ENCODE measurements around the gene FKTN.

The FKTN gene

DNA sequence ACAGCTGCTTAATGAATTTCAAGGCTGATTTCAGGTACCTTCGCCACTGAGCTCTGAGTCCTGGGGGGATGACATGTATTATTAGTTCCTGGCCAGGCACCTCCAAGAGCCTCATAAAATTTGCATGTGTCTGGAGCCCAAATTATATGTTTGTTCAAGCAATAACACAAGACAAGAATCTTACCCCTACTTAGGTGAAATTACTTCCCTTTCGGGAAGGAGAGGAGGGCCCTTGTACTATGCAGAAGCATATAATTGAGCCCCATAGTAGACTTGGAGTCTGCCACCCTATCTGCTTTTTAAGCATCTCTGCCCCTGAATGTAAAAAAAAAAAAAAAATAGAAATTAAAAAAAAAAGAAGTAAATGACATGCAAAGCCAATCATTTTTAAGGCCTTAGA is 123.4 kb downstream of the FKTN start:
- no peaks in the 10 kb centered on the region for H3K36me3 Mint-ChIP-seq (ENCODE audit: low read depth)
- H3K27me3 Mint-ChIP-seq, result no peaks in the 10 kb centered on the region
- H3K4me1 Mint-ChIP-seq (ENCODE audit: low read depth), result no peaks in the 10 kb centered on the region
- H3K4me3 Mint-ChIP-seq, result no peak overlapping the region
- H3K27ac Mint-ChIP-seq, result no peak overlapping the region
- H3K9me3 Mint-ChIP-seq, result no peaks in the 10 kb centered on the region

DNA sequence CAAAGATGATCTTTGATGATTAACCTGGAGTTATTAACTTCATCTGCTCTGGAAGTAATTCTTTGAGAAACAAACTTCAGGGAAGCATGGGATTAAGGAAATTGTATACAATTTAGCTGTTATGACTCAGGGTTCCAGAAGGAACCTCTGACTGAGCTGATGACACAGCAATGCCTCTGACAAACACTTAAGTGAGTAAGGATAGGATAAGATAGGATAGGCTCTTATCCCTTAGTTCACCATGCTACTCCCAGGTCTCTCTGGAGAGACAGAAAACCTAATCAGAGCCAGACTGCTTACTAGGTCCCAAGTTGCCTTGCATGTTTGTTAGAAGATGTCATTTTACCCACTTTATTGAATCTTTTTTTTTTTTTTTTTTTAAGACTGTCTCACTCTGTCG is 123.8 kb downstream of the FKTN start:
- no peaks in the 10 kb centered on the region for H3K9me3 Mint-ChIP-seq
- no peaks in the 10 kb centered on the region for H3K4me1 Mint-ChIP-seq (ENCODE audit: low read depth)
- H3K27me3 Mint-ChIP-seq, result no peaks in the 10 kb centered on the region

DNA sequence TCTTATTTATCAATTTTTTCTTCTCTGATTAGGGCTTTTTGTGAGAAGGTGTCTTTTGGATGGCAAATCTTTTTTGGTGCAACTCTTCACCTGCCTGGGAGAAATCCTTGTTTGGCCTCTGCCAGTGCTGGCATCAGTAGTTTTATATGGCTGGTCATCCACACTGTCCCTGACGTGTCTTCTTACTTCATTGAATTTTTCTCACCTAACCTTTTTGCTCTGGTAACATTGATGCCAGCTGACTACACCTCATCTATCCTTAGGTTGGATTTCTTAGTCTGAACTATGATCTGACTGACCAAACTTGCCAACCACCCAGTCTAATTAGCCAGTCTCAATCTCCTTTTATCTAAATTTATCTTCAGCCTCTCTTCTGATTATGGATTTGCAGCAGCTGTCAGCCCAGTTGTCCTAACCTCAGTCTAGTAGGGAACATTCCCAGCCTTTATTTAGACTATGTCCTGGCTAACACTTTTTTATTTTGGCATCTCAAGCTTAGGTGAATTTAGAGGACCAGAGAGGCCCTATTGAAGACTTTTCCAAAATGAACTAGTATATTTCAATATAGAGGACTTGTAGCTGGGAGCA is 125.9 kb downstream of the FKTN start:
- Mint-ChIP-seq H3K9me3 (no peaks in the 10 kb centered on the region), H3K4me3 (no peak overlapping the region), H3K4me1 (ENCODE audit: low read depth) (no peaks in the 10 kb centered on the region), H3K27ac (no peak overlapping the region), H3K27me3 (peaks cover 5% of the 10 kb centered on the region), H3K36me3 (ENCODE audit: low read depth) (no peaks in the 10 kb centered on the region)

More for the DNA sequence above, 123.8 kb downstream of the FKTN start:
- H3K27ac Mint-ChIP-seq, result no peak overlapping the region
- H3K36me3 Mint-ChIP-seq (ENCODE audit: low read depth), result no peaks in the 10 kb centered on the region
- no peak overlapping the region for H3K4me3 Mint-ChIP-seq

DNA sequence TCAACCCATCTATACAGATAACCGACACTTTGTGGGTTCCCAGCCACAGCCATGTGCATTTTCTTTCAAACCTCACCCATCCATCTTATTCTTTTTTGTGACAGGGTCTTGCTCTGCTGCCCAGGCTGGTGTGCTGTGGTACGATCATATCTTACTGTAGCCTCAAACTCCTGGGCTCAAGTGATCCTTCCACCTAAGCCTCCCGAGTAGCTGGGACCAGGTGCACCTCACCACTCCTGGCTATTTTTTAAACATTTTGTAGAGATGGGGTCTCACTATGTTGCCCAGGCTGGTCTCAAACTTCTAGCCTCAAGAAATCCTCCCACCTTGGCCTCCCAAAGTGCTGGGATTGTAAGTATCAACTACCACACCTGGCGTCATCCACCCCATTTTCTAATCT is 129.0 kb downstream of the FKTN start:
- no peaks in the 10 kb centered on the region for H3K4me1 Mint-ChIP-seq (ENCODE audit: low read depth)

More for the DNA sequence above, 129.0 kb downstream of the FKTN start:
- Mint-ChIP-seq H3K27me3 (peaks cover 17% of the 10 kb centered on the region), H3K27ac (no peak overlapping the region), H3K4me3 (no peak overlapping the region), H3K9me3 (no peaks in the 10 kb centered on the region), H3K36me3 (ENCODE audit: low read depth) (no peaks in the 10 kb centered on the region)

Data from stimulated activated naive CD8-positive, alpha-beta T cell treated with anti-CD3 and anti-CD28 coated beads, Interleukin-15, Interleukin-2, amounts not matched to agents 100 ng/mL and 50 ng/mL, for 24 hours (primary cell).